ENCODE data around the gene SLU7.

GRCh38 chr5:160432196-160432595, 13.3 kb upstream of the SLU7 start:
- TF ChIP-seq REST (IDR thresholded peaks at IDR 0.05; ENCODE audit: insufficient read depth in 1 of 2, low read depth in 2 of 2, low read length in 2 of 2) = no peak
- no peak for TF ChIP-seq SIN3A (IDR thresholded peaks at IDR 0.05; ENCODE audit: borderline replicate concordance, insufficient read depth, low read length)
- TF ChIP-seq TAF1 (IDR thresholded peaks at IDR 0.05; ENCODE audit: borderline replicate concordance, insufficient read depth, low read length) = no peak
- TF ChIP-seq POLR2AphosphoS5 (IDR thresholded peaks at IDR 0.05; ENCODE audit: low read depth, low read length) = no peak
- no peak for TF ChIP-seq FOXP2 (optimal IDR thresholded peaks at IDR 0.05; ENCODE audit: borderline replicate concordance, extremely low read depth, extremely low read length, insufficient read depth)
